ENCODE measurements around the gene DPH7.

The DPH7 gene

GRCh38 chr9:137590469-137591383 is 12.0 kb upstream of the DPH7 start, which contains the start of gene ZMYND19:
Gene ZMYND19, minus strand, starts transcription at chr9:137590512. Its CDS starts 249 bp downstream, at chr9:137590263.
- Mint-ChIP-seq H3K27me3 (no peaks in the 10 kb centered on the region), H3K27ac (peak within 1 kb of the TSS; percentile 97), H3K36me3 (peaks cover 10% of the 10 kb centered on the region), H3K4me1 (peaks cover 10% of the 10 kb centered on the region), H3K9me3 (no peaks in the 10 kb centered on the region), H3K4me3 (peak within 1 kb of the TSS; percentile 97)

GRCh38 chr9:137590123-137590468 is 11.4 kb upstream of the DPH7 start:
- Mint-ChIP-seq H3K27me3 (no peaks in the 10 kb centered on the region), H3K4me1 (peaks cover 10% of the 10 kb centered on the region), H3K4me3 (no peak overlapping the region), H3K27ac (no peak overlapping the region), H3K9me3 (no peaks in the 10 kb centered on the region), H3K36me3 (peaks cover 10% of the 10 kb centered on the region)

GRCh38 chr9:137589441-137590122 is 10.9 kb upstream of the DPH7 start:
- no peaks in the 10 kb centered on the region for H3K27me3 Mint-ChIP-seq
- H3K36me3 Mint-ChIP-seq, result peaks cover 10% of the 10 kb centered on the region
- H3K4me3 Mint-ChIP-seq, result peak overlapping the region; percentile 89
- peaks cover 10% of the 10 kb centered on the region for H3K4me1 Mint-ChIP-seq
- H3K27ac Mint-ChIP-seq, result peak overlapping the region; percentile 62
- H3K9me3 Mint-ChIP-seq, result no peaks in the 10 kb centered on the region

- H3K4me3 Mint-ChIP-seq, result peak overlapping the region; percentile 89
- H3K27ac Mint-ChIP-seq, result no peak overlapping the region
- no peaks in the 10 kb centered on the region for H3K27me3 Mint-ChIP-seq
- H3K4me1 Mint-ChIP-seq, result peaks cover 10% of the 10 kb centered on the region
- no peaks in the 10 kb centered on the region for H3K9me3 Mint-ChIP-seq
- peaks cover 10% of the 10 kb centered on the region for H3K36me3 Mint-ChIP-seq
These were observed 10.2 kb upstream of the DPH7 start for GRCh38 chr9:137588891-137589290.

- Mint-ChIP-seq H3K27me3 (no peaks in the 10 kb centered on the region), H3K27ac (no peak overlapping the region), H3K4me1 (peaks cover 10% of the 10 kb centered on the region), H3K36me3 (peaks cover 10% of the 10 kb centered on the region), H3K4me3 (peak overlapping the region; percentile 89), H3K9me3 (no peaks in the 10 kb centered on the region)
These were observed 9.6 kb upstream of the DPH7 start for GRCh38 chr9:137588311-137588710.

GRCh38 chr9:137586854-137587253 is 8.1 kb upstream of the DPH7 start:
- H3K9me3 Mint-ChIP-seq, result no peaks in the 10 kb centered on the region
- peaks cover 10% of the 10 kb centered on the region for H3K36me3 Mint-ChIP-seq
- peaks cover 10% of the 10 kb centered on the region for H3K4me1 Mint-ChIP-seq
- no peak overlapping the region for H3K27ac Mint-ChIP-seq
- no peaks in the 10 kb centered on the region for H3K27me3 Mint-ChIP-seq
- no peak overlapping the region for H3K4me3 Mint-ChIP-seq

- no peak overlapping the region for H3K27ac Mint-ChIP-seq
- peaks cover 6% of the 10 kb centered on the region for H3K4me1 Mint-ChIP-seq
- H3K27me3 Mint-ChIP-seq, result no peaks in the 10 kb centered on the region
- no peaks in the 10 kb centered on the region for H3K9me3 Mint-ChIP-seq
- H3K36me3 Mint-ChIP-seq, result peaks cover 8% of the 10 kb centered on the region
- H3K4me3 Mint-ChIP-seq, result no peak overlapping the region
These were observed 5.2 kb upstream of the DPH7 start for GRCh38 chr9:137583957-137584356.

GRCh38 chr9:137583347-137583746 is 4.6 kb upstream of the DPH7 start:
- peaks cover 8% of the 10 kb centered on the region for H3K36me3 Mint-ChIP-seq
- peaks cover 6% of the 10 kb centered on the region for H3K4me1 Mint-ChIP-seq
- no peak overlapping the region for H3K27ac Mint-ChIP-seq
- H3K4me3 Mint-ChIP-seq, result no peak overlapping the region
- no peaks in the 10 kb centered on the region for H3K9me3 Mint-ChIP-seq
- no peaks in the 10 kb centered on the region for H3K27me3 Mint-ChIP-seq

- peaks cover 4% of the 10 kb centered on the region for H3K36me3 Mint-ChIP-seq
- no peak overlapping the region for H3K4me3 Mint-ChIP-seq
- no peaks in the 10 kb centered on the region for H3K9me3 Mint-ChIP-seq
These were observed 3.6 kb upstream of the DPH7 start for GRCh38 chr9:137582286-137582860.

GRCh38 chr9:137581361-137582285 is 2.9 kb upstream of the DPH7 start:
- Mint-ChIP-seq H3K27me3 (no peaks in the 10 kb centered on the region), H3K36me3 (peaks cover 4% of the 10 kb centered on the region), H3K9me3 (no peaks in the 10 kb centered on the region), H3K27ac (no peak overlapping the region), H3K4me3 (no peak overlapping the region), H3K4me1 (peaks cover 10% of the 10 kb centered on the region)

More at GRCh38 chr9:137582286-137582860, 3.6 kb upstream of the DPH7 start:
- Mint-ChIP-seq H3K27me3 (no peaks in the 10 kb centered on the region), H3K4me1 (peaks cover 6% of the 10 kb centered on the region), H3K27ac (no peak overlapping the region)

- H3K9me3 Mint-ChIP-seq, result no peaks in the 10 kb centered on the region
- H3K4me3 Mint-ChIP-seq, result no peak overlapping the region
- peaks cover 16% of the 10 kb centered on the region for H3K4me1 Mint-ChIP-seq
- H3K27me3 Mint-ChIP-seq, result no peaks in the 10 kb centered on the region
- H3K27ac Mint-ChIP-seq, result no peak overlapping the region
- H3K36me3 Mint-ChIP-seq, result peaks cover under 1% of the 10 kb centered on the region
These were observed 2.2 kb upstream of the DPH7 start for GRCh38 chr9:137580954-137581322.

GRCh38 chr9:137580209-137580953 is 1.7 kb upstream of the DPH7 start:
- Mint-ChIP-seq H3K9me3 (no peaks in the 10 kb centered on the region), H3K27me3 (no peaks in the 10 kb centered on the region), H3K4me1 (peaks cover 21% of the 10 kb centered on the region), H3K36me3 (no peaks in the 10 kb centered on the region), H3K27ac (no peak overlapping the region), H3K4me3 (no peak overlapping the region)

- no peaks in the 10 kb centered on the region for H3K27me3 Mint-ChIP-seq
- no peaks in the 10 kb centered on the region for H3K9me3 Mint-ChIP-seq
- H3K27ac Mint-ChIP-seq, result peak overlapping the region; percentile 12
- peak overlapping the region; percentile 87 for H3K4me3 Mint-ChIP-seq
- peaks cover 28% of the 10 kb centered on the region for H3K4me1 Mint-ChIP-seq
- peaks cover 2% of the 10 kb centered on the region for H3K36me3 Mint-ChIP-seq
These were observed 507 bp upstream of the DPH7 start for GRCh38 chr9:137579259-137579604.

GRCh38 chr9:137575716-137576411 is 2.9 kb downstream of the DPH7 start:
- Mint-ChIP-seq H3K4me3 (peak overlapping the region; percentile 49), H3K27ac (no peak overlapping the region), H3K4me1 (peaks cover 29% of the 10 kb centered on the region), H3K27me3 (no peaks in the 10 kb centered on the region), H3K36me3 (peaks cover 4% of the 10 kb centered on the region), H3K9me3 (no peaks in the 10 kb centered on the region)
